Left hindlimb (tissue), 1 donor: ENCODE measurements around the gene CCL8.

Experiments
- DNase-seq: peaks from one replicate; pipeline ENCODE4 v3.0.0-alpha.2; 2018

Gene CCL8

DNA sequence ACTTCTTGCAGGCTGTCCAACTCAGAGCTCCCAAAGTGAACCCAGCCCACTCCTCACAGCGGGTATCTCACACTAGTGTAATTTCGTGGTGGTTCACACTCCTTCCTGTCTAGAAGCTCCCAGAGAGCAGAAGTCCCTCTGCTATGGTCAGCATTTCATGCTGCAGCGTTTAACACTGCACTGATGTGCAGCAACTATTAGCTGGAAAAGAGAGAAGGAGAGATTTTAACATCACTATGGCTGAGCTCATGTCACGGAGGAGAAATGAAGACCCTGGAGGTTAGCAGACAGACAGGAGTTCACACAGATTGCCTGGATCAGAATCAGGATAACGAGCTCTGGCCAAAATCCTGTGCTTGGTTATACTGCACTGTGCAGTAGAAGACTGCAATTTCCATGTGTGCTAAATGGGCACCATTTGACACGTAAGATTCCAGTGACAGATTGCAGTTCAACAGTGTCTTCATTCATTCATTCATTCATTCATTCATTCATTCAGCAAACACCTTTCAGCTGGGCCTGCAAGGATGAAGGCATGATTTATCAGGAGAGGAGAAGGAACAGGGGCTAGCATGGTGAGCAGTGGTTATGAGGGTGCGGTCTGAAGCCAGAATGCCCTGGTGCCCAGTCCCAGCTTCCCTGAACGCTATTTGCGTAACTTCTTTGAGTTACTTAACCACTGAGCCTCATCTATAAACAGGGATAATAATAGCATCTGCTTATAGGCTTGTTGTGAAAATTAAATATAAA lies 49.1 kb downstream of the CCL8 start:
- DNase-seq, result no peak

- no peak for DNase-seq
These were observed 49.8 kb downstream of the CCL8 start for GRCh38 chr17:34368946-34369500.

GRCh38 chr17:34369571-34369970 lies 50.3 kb downstream of the CCL8 start:
- DNase-seq, result no peak

- no peak for DNase-seq
These were observed 51.3 kb downstream of the CCL8 start for GRCh38 chr17:34370376-34370996.

DNA sequence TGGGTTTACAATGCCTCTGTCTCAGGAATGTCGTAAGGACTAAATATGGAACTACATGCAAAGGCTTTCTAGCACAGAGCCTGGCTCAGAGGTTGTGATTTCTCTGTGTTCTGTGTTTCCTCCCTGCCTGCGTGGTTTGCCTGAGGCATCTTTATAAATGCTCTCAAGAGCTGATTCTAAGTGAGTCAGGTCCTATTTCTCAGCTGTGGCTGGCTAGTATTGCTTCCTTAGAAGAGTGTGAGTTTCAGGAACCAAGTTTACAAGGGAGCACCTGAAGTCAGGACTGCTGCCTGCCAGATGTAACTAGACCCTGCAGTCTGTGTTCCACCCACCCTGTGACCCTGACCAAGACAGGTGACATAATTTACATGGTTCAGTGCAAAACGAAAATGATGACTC lies 51.8 kb downstream of the CCL8 start:
- DNase-seq, result no peak
